ENCODE results near the gene KRT73. TPM values are rescaled to one million over a fixed set of nuclear protein-coding genes. Genes with fewer than 3 reads are reported as not detected.

Gene KRT73
- total RNA-seq, 2 experiments from 2014 or later = 67.2 to 69.7 TPM

DNA sequence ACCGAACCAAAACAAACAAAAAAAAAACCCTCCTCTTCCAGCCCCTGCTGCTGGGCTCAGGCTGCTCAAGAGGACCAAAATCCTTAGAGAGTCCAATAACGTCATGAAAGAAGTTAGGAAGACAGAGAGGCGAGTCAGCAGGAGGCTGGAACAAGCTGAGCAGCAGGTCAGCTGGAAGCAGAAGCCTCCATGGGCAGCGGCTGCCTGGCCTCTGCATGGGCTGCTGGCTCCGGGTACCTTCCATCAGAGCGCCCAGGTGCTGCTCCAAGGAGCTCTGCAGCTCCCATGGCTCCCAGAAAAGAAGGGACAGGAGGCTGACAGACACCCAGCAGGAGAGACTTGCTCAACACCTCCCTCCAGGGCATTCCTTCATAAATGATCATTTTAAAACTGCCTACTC lies 36.9 kb upstream of the KRT73 start:
- intact Hi-C loops (cut with DNase I, micrococcal nuclease) = no loop called here
- no peaks in the 10 kb centered on the region for H3K9me3 Mint-ChIP-seq
- peaks cover 3% of the 10 kb centered on the region for H3K4me1 ChIP-seq (ENCODE audit: insufficient read depth, low read length)
- no peak overlapping the region for H3K4me3 Mint-ChIP-seq
- TF ChIP-seq, protein P1, sequence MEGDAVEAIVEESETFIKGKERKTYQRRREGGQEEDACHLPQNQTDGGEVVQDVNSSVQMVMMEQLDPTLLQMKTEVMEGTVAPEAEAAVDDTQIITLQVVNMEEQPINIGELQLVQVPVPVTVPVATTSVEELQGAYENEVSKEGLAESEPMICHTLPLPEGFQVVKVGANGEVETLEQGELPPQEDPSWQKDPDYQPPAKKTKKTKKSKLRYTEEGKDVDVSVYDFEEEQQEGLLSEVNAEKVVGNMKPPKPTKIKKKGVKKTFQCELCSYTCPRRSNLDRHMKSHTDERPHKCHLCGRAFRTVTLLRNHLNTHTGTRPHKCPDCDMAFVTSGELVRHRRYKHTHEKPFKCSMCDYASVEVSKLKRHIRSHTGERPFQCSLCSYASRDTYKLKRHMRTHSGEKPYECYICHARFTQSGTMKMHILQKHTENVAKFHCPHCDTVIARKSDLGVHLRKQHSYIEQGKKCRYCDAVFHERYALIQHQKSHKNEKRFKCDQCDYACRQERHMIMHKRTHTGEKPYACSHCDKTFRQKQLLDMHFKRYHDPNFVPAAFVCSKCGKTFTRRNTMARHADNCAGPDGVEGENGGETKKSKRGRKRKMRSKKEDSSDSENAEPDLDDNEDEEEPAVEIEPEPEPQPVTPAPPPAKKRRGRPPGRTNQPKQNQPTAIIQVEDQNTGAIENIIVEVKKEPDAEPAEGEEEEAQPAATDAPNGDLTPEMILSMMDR (IDR thresholded peaks at IDR 0.05) = no peak
- no peaks in the 10 kb centered on the region for H3K36me3 Mint-ChIP-seq (ENCODE audit: low read depth)
- H3K36me3 ChIP-seq (ENCODE audit: insufficient read depth, low read length) = no peaks in the 10 kb centered on the region
- no peak overlapping the region for H3K4me3 ChIP-seq (ENCODE audit: low read length)
- H3K27ac Mint-ChIP-seq = no peak overlapping the region
- CTCF ChIA-PET = no interaction called here
- POLR2A ChIA-PET = interaction anchor here (2.5 kb wide), 1 partner anchor 69 kb away, joined by 8 read pairs; no protein-coding TSS in a partner anchor
- no peaks in the 10 kb centered on the region for H3K27me3 ChIP-seq (ENCODE audit: control insufficient read depth in 1 of 2, insufficient read depth in 2 of 2, low read length in 2 of 2)
- H3K9me3 ChIP-seq (ENCODE audit: control insufficient read depth in 1 of 2, insufficient read depth in 1 of 2, low read length in 2 of 2) = peaks cover 0 to 6% of the 10 kb centered on the region in 2 experiments
- H3K27me3 Mint-ChIP-seq = no peaks in the 10 kb centered on the region
- DNase-seq = no peak
- H3K27ac ChIP-seq (ENCODE audit: low read depth in 1 of 2, low read length in 2 of 2) = no peak overlapping the region
- no peak for ATAC-seq (ENCODE audit: poor library complexity)
- peaks cover 41% of the 10 kb centered on the region for H3K4me1 Mint-ChIP-seq (ENCODE audit: low read depth)

DNA sequence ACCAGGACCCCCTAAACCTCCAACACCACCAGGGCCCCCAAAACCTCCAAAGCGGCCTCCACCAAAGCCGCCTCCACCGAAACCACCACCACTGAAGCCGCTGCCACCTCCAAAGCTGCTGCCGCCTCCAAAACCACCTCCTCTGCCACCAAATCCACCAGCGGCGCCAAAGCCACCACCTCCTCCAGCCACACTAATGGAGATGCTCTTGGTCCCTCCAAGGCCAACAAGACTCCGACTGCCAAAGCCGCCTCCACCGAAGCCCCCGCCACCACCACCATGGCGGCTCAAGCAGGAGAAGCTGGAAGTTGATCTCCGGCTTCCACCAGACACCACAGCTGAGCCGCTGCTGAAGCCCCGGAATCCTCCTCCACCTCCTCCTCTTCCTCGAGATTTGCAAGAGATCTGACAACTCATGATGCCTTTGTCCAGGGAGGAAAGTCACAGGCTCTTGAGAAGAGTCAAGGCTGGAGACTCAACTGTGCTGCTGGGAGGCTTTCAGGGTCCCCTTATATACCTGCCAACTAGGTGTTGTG lies 33.4 kb upstream of the KRT73 start, which contains the start of gene KRT2:
Gene KRT2 (minus strand): TSS at position 486 of the 536 bp plus-strand sequence. CDS start 69 bp downstream, at position 417.
- Mint-ChIP-seq H3K27ac (no peak within 1 kb of the TSS), H3K27me3 (no peaks in the 10 kb centered on the region), H3K36me3 (ENCODE audit: low read depth) (no peaks in the 10 kb centered on the region), H3K4me3 (no peak within 1 kb of the TSS), H3K9me3 (no peaks in the 10 kb centered on the region), H3K4me1 (ENCODE audit: low read depth) (peaks cover 64% of the 10 kb centered on the region)
- DNase-seq = no peak
- H3K36me3 ChIP-seq (ENCODE audit: insufficient read depth, low read length) = no peaks in the 10 kb centered on the region
- TF ChIP-seq, protein P1 (IDR thresholded peaks at IDR 0.05) = no peak
- no peaks in the 10 kb centered on the region for H3K27me3 ChIP-seq (ENCODE audit: control insufficient read depth in 1 of 2, insufficient read depth in 2 of 2, low read length in 2 of 2)
- POLR2A ChIA-PET = interaction anchor here (1.2 kb wide), 1 partner anchor 39 kb away, joined by 3 read pairs; no protein-coding TSS in a partner anchor
- CTCF ChIA-PET = no interaction called here
- peaks cover 0 to 6% of the 10 kb centered on the region in 2 experiments for H3K9me3 ChIP-seq (ENCODE audit: control insufficient read depth in 1 of 2, insufficient read depth in 1 of 2, low read length in 2 of 2)
- intact Hi-C loops (cut with DNase I, micrococcal nuclease) = no loop called here
- no peak for ATAC-seq (ENCODE audit: poor library complexity)
- H3K27ac ChIP-seq (ENCODE audit: low read depth in 1 of 2, low read length in 2 of 2) = no peak within 1 kb of the TSS
- no peak within 1 kb of the TSS for H3K4me3 ChIP-seq (ENCODE audit: low read length)
- H3K4me1 ChIP-seq (ENCODE audit: insufficient read depth, low read length) = peaks cover 30% of the 10 kb centered on the region

DNA sequence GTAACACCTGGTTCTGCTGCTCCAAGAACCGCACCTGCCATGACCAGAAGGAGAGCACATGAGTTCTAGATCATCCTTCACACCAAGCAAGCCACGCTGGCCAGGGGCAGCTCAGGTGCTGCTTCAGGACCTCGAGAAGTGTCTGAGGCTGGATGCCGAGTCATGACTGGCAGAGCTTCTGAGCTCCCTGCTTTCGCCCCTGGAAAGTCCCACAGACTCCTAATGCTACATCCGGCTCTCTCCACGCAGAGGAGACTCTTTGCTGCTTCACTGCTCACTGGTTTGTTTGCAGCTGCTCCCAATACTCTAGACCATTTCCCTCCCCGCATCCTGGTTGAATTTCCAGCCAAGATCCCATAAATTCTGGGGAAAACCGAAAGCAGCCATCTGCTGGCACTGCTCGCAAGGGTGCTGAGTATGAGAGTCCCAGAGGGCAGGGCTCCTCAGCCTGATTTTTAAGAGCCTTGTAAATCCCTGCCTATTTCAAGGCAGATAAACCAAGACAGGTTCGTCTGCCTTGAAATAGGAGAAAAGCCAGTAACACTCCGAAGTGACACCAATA lies 32.2 kb upstream of the KRT73 start:
- no peak overlapping the region for H3K27ac ChIP-seq (ENCODE audit: low read depth in 1 of 2, low read length in 2 of 2)
- H3K4me3 ChIP-seq (ENCODE audit: low read length) = no peak overlapping the region
- H3K4me3 Mint-ChIP-seq = no peak overlapping the region
- H3K9me3 ChIP-seq (ENCODE audit: control insufficient read depth in 1 of 2, insufficient read depth in 1 of 2, low read length in 2 of 2) = peaks cover 0 to 6% of the 10 kb centered on the region in 2 experiments
- H3K4me1 ChIP-seq (ENCODE audit: insufficient read depth, low read length) = peaks cover 42% of the 10 kb centered on the region
- no peaks in the 10 kb centered on the region for H3K27me3 ChIP-seq (ENCODE audit: control insufficient read depth in 1 of 2, insufficient read depth in 2 of 2, low read length in 2 of 2)
- TF ChIP-seq, protein P1 (IDR thresholded peaks at IDR 0.05) = no peak
- no peaks in the 10 kb centered on the region for H3K27me3 Mint-ChIP-seq
- ChIA-PET CTCF (no interaction called here), POLR2A (interaction anchor here (1.2 kb wide), 1 partner anchor 38 kb away, joined by 3 read pairs; no protein-coding TSS in a partner anchor)
- no peaks in the 10 kb centered on the region for H3K36me3 ChIP-seq (ENCODE audit: insufficient read depth, low read length)
- H3K4me1 Mint-ChIP-seq (ENCODE audit: low read depth) = peaks cover 65% of the 10 kb centered on the region
- DNase-seq (no peak), ATAC-seq (ENCODE audit: poor library complexity) (no peak)
- no peaks in the 10 kb centered on the region for H3K9me3 Mint-ChIP-seq
- H3K27ac Mint-ChIP-seq = peak overlapping the region; percentile 99
- intact Hi-C loops (cut with DNase I, micrococcal nuclease) = no loop called here
- no peaks in the 10 kb centered on the region for H3K36me3 Mint-ChIP-seq (ENCODE audit: low read depth)

Measured in CD4-positive, alpha-beta T cell (primary cell).